ENCODE results near the gene NHLRC3. TPM values are rescaled to one million over a fixed set of nuclear protein-coding genes. Genes with fewer than 3 reads are reported as not detected.

The NHLRC3 gene
- total RNA-seq, 1 donor from 2014 or later: 7.9 TPM

DNA sequence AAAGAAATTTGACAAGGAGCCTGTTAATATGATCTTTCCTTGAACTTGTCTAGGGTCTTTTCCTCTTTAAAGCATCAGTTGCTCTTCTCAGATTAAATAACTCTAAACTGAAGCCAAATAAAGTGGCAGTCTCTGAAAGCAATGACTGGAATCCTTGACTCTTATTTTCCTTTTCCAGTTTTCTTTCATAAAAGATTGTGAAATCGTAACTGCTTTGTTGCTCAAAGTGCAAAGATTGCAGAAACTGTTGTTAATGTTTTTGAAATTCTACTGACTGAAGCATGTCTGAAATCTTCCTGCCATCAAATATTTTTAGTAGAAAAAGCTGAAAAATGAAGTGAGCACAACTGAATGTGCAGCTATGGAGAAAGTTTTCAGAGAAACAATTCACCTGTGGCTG lies 1.9 kb downstream of the NHLRC3 start:
- TF ChIP-seq, protein P1, sequence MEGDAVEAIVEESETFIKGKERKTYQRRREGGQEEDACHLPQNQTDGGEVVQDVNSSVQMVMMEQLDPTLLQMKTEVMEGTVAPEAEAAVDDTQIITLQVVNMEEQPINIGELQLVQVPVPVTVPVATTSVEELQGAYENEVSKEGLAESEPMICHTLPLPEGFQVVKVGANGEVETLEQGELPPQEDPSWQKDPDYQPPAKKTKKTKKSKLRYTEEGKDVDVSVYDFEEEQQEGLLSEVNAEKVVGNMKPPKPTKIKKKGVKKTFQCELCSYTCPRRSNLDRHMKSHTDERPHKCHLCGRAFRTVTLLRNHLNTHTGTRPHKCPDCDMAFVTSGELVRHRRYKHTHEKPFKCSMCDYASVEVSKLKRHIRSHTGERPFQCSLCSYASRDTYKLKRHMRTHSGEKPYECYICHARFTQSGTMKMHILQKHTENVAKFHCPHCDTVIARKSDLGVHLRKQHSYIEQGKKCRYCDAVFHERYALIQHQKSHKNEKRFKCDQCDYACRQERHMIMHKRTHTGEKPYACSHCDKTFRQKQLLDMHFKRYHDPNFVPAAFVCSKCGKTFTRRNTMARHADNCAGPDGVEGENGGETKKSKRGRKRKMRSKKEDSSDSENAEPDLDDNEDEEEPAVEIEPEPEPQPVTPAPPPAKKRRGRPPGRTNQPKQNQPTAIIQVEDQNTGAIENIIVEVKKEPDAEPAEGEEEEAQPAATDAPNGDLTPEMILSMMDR (conservative IDR thresholded peaks at IDR 0.05; ENCODE audit: low read depth, low read length): no peak
- no peak for DNase-seq (ENCODE audit: low read depth)
- H3K4me3 ChIP-seq (ENCODE audit: low read depth, low read length): no peak overlapping the region

DNA sequence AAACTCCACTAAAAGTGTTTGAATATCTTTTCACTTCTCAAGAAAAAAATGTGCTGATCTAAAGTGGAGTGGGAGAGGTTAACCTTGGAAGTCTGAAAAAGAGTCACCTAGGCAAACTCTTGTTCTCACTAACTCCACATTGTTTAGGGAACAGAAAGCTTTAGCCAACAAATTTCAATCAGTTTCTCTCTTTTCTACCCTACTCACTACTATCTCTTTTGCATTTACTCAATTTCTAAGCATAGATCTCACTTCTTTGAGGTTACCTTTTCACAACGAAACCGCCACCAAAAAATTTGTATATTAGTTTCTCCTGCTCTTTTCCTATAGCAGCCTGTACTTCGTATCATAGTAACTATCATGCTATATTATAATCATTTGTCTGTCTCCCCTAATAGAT lies 6.3 kb downstream of the NHLRC3 start:
- TF ChIP-seq, protein P1 (conservative IDR thresholded peaks at IDR 0.05; ENCODE audit: low read depth, low read length): no peak

DNA sequence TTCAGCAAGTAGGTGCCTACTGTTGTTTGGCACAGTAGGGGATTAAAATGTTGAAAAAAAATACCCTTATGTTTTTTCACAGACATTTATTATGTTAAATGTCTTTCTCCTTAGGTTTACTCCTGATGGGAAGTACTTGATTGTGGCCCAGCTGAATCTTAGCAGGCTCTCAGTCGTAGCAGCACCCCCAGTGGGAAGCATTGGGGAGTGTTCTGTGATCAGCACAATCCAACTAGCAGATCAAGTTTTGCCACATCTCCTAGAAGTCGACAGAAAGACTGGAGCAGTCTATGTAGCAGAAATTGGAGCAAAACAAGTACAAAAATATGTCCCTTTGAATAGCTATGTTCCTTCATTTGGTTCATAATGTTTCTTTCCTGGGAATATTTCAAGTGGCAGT lies 9.3 kb downstream of the NHLRC3 start:
- no peak for DNase-seq (ENCODE audit: low read depth)
- TF ChIP-seq, protein P1 (conservative IDR thresholded peaks at IDR 0.05; ENCODE audit: low read depth, low read length): peak; percentile 15

More for the DNA sequence above, 6.3 kb downstream of the NHLRC3 start:
- no peak for DNase-seq (ENCODE audit: low read depth)
- no peak overlapping the region for H3K4me3 ChIP-seq (ENCODE audit: low read depth, low read length)

DNA sequence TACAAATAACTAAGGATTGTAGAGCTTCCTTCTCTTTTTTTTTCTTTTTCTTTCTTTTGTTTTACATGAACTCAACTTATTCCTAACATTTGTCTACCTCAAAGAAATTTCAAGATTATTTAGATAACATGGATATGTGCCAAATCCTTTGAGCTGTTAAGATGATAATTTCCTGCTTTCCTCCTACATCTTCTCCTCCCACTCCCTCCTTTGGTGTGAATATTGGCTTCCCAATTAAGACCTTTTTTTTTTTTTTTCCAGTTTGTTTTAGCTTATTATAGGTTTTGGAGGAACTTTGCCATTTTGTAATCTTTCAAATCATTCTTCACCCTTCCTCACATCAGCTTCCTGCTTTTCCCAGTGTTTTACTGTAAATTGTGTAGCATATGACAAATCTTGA lies 10.6 kb downstream of the NHLRC3 start:
- TF ChIP-seq, protein P1 (conservative IDR thresholded peaks at IDR 0.05; ENCODE audit: low read depth, low read length): no peak
- DNase-seq (ENCODE audit: low read depth): no peak
- H3K4me3 ChIP-seq (ENCODE audit: low read depth, low read length): no peak overlapping the region

More for the DNA sequence above, 9.3 kb downstream of the NHLRC3 start:
- no peak overlapping the region for H3K4me3 ChIP-seq (ENCODE audit: low read depth, low read length)

DNA sequence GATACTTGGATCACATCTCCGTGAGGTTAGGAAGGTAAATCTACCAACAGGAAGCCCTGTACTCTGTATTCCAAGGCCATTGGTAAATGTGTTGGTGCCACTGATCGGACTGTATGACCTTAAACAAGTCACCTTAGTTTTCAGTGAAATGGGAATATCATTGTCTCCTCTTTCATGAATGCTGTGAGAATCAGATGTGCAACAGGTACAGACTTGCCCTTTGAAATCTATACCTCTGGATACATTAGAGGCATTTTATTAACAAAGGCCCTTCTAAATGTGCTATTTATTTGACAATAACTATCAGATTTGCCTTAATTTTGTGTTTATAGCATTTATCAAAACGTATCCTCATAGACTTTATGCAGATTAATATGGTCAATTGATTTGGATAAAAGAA lies 11.0 kb downstream of the NHLRC3 start:
- TF ChIP-seq, protein P1 (conservative IDR thresholded peaks at IDR 0.05; ENCODE audit: low read depth, low read length): no peak
- DNase-seq (ENCODE audit: low read depth): no peak
- no peak overlapping the region for H3K4me3 ChIP-seq (ENCODE audit: low read depth, low read length)

DNA sequence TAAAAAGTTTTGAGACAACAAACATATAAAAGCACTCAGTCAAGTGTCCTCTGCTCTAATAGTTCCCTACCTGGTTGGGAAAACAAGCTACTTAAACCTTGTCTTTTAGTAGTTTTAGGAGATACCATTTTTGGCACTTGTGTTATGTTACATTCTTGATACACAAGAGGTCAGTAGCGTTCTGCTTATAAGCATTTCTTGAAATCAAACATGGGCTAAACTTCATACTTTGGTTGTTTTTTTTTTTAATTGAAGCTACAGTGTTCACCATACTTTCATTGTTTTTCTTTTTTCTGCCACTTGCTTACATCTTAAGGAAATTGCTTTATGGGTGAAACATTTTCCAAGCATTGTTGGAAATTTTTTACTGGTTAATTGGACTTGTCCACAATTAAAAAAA lies 12.9 kb downstream of the NHLRC3 start:
- TF ChIP-seq, protein P1 (conservative IDR thresholded peaks at IDR 0.05; ENCODE audit: low read depth, low read length): peak; percentile 54
- no peak for DNase-seq (ENCODE audit: low read depth)
- no peak overlapping the region for H3K4me3 ChIP-seq (ENCODE audit: low read depth, low read length)

DNA sequence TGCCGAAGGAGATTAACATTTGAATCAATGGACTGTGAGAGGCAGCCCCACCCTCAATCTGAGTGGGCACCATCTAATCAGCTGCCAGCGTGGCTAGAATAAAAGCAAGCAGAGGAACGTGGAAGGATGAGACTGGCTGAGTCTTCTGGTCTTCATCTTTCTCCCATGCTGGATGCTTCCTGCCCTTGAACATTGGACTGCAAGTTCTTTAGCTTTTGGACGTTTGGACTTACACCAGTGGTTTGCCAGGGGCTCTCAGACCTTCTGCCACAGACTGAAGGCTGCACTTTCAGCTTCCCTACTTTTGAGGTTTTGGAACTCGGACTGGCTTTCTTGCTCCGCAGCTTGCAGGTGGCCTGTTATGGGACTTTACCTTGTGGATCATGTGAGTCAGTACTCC lies 14.7 kb downstream of the NHLRC3 start:
- DNase-seq (ENCODE audit: low read depth): no peak
- TF ChIP-seq, protein P1 (conservative IDR thresholded peaks at IDR 0.05; ENCODE audit: low read depth, low read length): no peak

More for the DNA sequence above, 14.7 kb downstream of the NHLRC3 start:
- H3K4me3 ChIP-seq (ENCODE audit: low read depth, low read length): no peak overlapping the region
